GM23338 (cell line): ENCODE data around the gene NCDN. TPM values are rescaled to one million over a fixed set of nuclear protein-coding genes. Genes with fewer than 3 reads are reported as not detected.

Experiments used
- ATAC-seq: fragments of 200-7000 bp; cut with Tn5 transposase; 3 replicates; pipeline ENCODE4 v1.9.1; 2020
- DNase-seq: peaks from one replicate; pipeline ENCODE4 v3.0.0-alpha.2; 2015; ENCODE audit warnings: low spot score
- H2AFZ ChIP-seq: fragments of 200-600 bp; sonication (generic); 2 replicates; pipeline ENCODE4 v1.8.0; 2016; ENCODE audit warnings: antibody characterized with exemption, mild to moderate bottlenecking, moderate library complexity
- H3F3A ChIP-seq: fragments of 200-600 bp; sonication (generic); replicated peaks from 2 replicates; pipeline ENCODE4 v1.8.0; 2017; ENCODE audit warnings: antibody characterized with exemption, mixed run types, low read depth
- H3K27ac ChIP-seq: fragments of 200-600 bp; sonication (generic); 2 replicates; pipeline ENCODE4 v1.6.1; 2016; ENCODE audit warnings: low read depth
- H3K27me3 ChIP-seq: fragments of 200-600 bp; sonication (generic); 2 replicates; pipeline ENCODE4 v1.8.0; 2016; ENCODE audit warnings: mild to moderate bottlenecking, mixed run types, moderate library complexity; ENCODE audit not compliant: insufficient read depth
- H3K36me3 ChIP-seq: fragments of 200-600 bp; sonication (generic); 2 replicates; pipeline ENCODE4 v1.8.0; 2016; ENCODE audit warnings: mild to moderate bottlenecking; ENCODE audit not compliant: insufficient read depth
- H3K4me1 ChIP-seq: fragments of 200-600 bp; sonication (generic); 2 replicates; pipeline ENCODE4 v1.8.0; 2016; ENCODE audit warnings: mild to moderate bottlenecking, moderate library complexity; ENCODE audit not compliant: insufficient read depth
- H3K4me2 ChIP-seq: fragments of 200-600 bp; sonication (generic); 2 replicates; pipeline ENCODE4 v1.7.1; 2017; ENCODE audit warnings: mixed run types
- H3K4me3 ChIP-seq: fragments of 200-600 bp; sonication (generic); 2 replicates; pipeline ENCODE4 v1.6.1; 2016; ENCODE audit warnings: mixed run types
- H3K79me2 ChIP-seq: fragments of 200-600 bp; sonication (generic); replicated peaks from 2 replicates; pipeline ENCODE4 v1.8.0; 2017; ENCODE audit warnings: mild to moderate bottlenecking; ENCODE audit not compliant: insufficient read depth
- H3K9me2 ChIP-seq: fragments of 200-600 bp; sonication (generic); 2 replicates; pipeline ENCODE4 v1.8.0; 2017; ENCODE audit not compliant: insufficient read depth
- H4K20me1 ChIP-seq: fragments of 200-600 bp; sonication (generic); replicated peaks from 2 replicates; pipeline ENCODE4 v1.8.0; 2017; ENCODE audit warnings: mild to moderate bottlenecking; ENCODE audit not compliant: insufficient read depth
- H3K27ac Mint-ChIP-seq: 2 replicates; pipeline ENCODE4 v1.8.0; 2020; ENCODE audit warnings: inconsistent platforms, mild to moderate bottlenecking, moderate library complexity, mixed read lengths
- H3K27me3 Mint-ChIP-seq: 3 replicates; pipeline ENCODE4 v1.8.0; 2022; ENCODE audit warnings: low read depth, mild to moderate bottlenecking, moderate library complexity, mixed read lengths, inconsistent platforms; ENCODE audit not compliant: insufficient read depth, poor library complexity
- H3K36me3 Mint-ChIP-seq: 3 replicates; pipeline ENCODE4 v1.8.0; 2021; ENCODE audit warnings: low read depth, mild to moderate bottlenecking, inconsistent platforms, moderate library complexity, mixed read lengths
- H3K4me1 Mint-ChIP-seq: 3 replicates; pipeline ENCODE4 v1.8.0; 2020; ENCODE audit warnings: mild to moderate bottlenecking, inconsistent platforms, mixed read lengths
- H3K4me3 Mint-ChIP-seq: 3 replicates; pipeline ENCODE4 v1.8.0; 2021; ENCODE audit warnings: moderate library complexity, mild to moderate bottlenecking, inconsistent platforms, mixed read lengths
- H3K9me3 Mint-ChIP-seq: 3 replicates; pipeline ENCODE4 v1.8.0; 2020; ENCODE audit warnings: moderate library complexity, mild to moderate bottlenecking, inconsistent platforms, mixed read lengths
- CREB1 ChIP-seq: fragments of 250-450 bp; sonication (Bioruptor Pico); IDR thresholded peaks from 2 replicates; pipeline ENCODE4 v1.5.0; 2020; ENCODE audit warnings: low read depth, mild to moderate bottlenecking, moderate library complexity
- CTCF ChIP-seq, 2 experiments: fragments of 200-600 bp in 1 of 2; sonication (generic) in 1 of 2; conservative IDR thresholded peaks; 2 replicates each; pipeline versions ENCODE4 v1.5.1 to v1.6.1; 2016 to 2017; ENCODE audit warnings: antibody characterized with exemption in 2 of 2, low read depth in 2 of 2, mild to moderate bottlenecking in 2 of 2, moderate library complexity in 1 of 2
- ETS1 ChIP-seq: IDR thresholded peaks from 2 replicates; pipeline ENCODE4 v1.6.1; 2016; ENCODE audit warnings: antibody characterized with exemption
- EZH2 ChIP-seq: fragments of 200-600 bp; sonication (generic); IDR thresholded peaks from one replicate; pipeline ENCODE4 v1.8.0; 2017; ENCODE audit warnings: antibody characterized with exemption, mild to moderate bottlenecking, low read depth; ENCODE audit not compliant: unreplicated experiment
- EZH2phosphoT487 ChIP-seq: fragments of 200-600 bp; sonication (generic); IDR thresholded peaks from one replicate; pipeline ENCODE4 v1.8.1; 2018; ENCODE audit warnings: antibody characterized with exemption; ENCODE audit not compliant: unreplicated experiment
- JUNB ChIP-seq: IDR thresholded peaks from one replicate; pipeline ENCODE4 v1.6.1; 2016; ENCODE audit warnings: antibody characterized with exemption; ENCODE audit not compliant: unreplicated experiment
- NANOG ChIP-seq: IDR thresholded peaks from 2 replicates; pipeline ENCODE4 v1.6.1; 2016; ENCODE audit warnings: antibody characterized with exemption, borderline replicate concordance
- POLR2AphosphoS5 ChIP-seq: IDR thresholded peaks from 2 replicates; pipeline ENCODE4 v1.6.1; 2016; ENCODE audit warnings: antibody characterized with exemption, low read depth
- REST ChIP-seq: IDR thresholded peaks from one replicate; pipeline ENCODE4 v1.6.1; 2018; ENCODE audit warnings: antibody characterized with exemption; ENCODE audit not compliant: unreplicated experiment
- STAT1 ChIP-seq: IDR thresholded peaks from one replicate; pipeline ENCODE4 v1.6.1; 2016; ENCODE audit warnings: antibody characterized with exemption; ENCODE audit not compliant: unreplicated experiment
- ZNF114 ChIP-seq: fragments of 250-450 bp; sonication (Bioruptor Pico); IDR thresholded peaks from 2 replicates; pipeline ENCODE4 v1.5.0; 2020; ENCODE audit warnings: mild to moderate bottlenecking, moderate library complexity
- polyA plus RNA-seq: library from polyadenylated mRNA; unstranded; fragments of >200 nt; fragmentation: Nextera tagmentation; extraction: Ambion mirVana; gene quantifications from 2 replicates; pipeline ENCODE4 v1.2.1, GENCODE V29; 2016
- total RNA-seq: library from RNA; depleted of rRNA; stranded (reverse); fragments of >200 nt; shearing (Covaris generic); gene quantifications from 2 replicates; pipeline ENCODE4 v1.2.3, GENCODE V29; 2014

Gene NCDN
- total and polyA plus RNA-seq, 2 experiments from 2014 or later = 13.2 to 44.2 TPM

GRCh38 chr1:35530168-35530567, 27.4 kb upstream of the NCDN start (continued):
- TF ChIP-seq STAT1 (no peak), REST (no peak), CREB1 (CRISPR knock-in tag) (no peak), EZH2phosphoT487 (no peak), ZNF114 (CRISPR knock-in tag) (no peak), EZH2 (no peak)

- Mint-ChIP-seq H3K27ac (no peak overlapping the region), H3K27me3 (peaks cover 3% of the 10 kb centered on the region), H3K9me3 (peaks cover 37% of the 10 kb centered on the region; the same call in 2 of the 3 replicates), H3K4me3 (no peak overlapping the region), H3K36me3 (peaks cover 70% of the 10 kb centered on the region), H3K4me1 (peaks cover 21% of the 10 kb centered on the region)
- DNase-seq (no peak), ATAC-seq (no peak)
- Histone ChIP-seq H3K4me3 (no peak overlapping the region), H3K4me1 (peaks cover 24% of the 10 kb centered on the region), H2AFZ (no peak overlapping the region), H3K9me2 (no peaks in the 10 kb centered on the region), H3K27me3 (no peaks in the 10 kb centered on the region), H3K36me3 (peaks cover 12% of the 10 kb centered on the region), H3K4me2 (no peak overlapping the region), H3F3A (no peaks in the 10 kb centered on the region), H3K79me2 (peaks cover 42% of the 10 kb centered on the region), H4K20me1 (no peaks in the 10 kb centered on the region), H3K27ac (no peak overlapping the region)
- TF ChIP-seq ETS1 (no peak), NANOG (no peak), POLR2AphosphoS5 (no peak), ZNF114 (CRISPR knock-in tag) (no peak), EZH2 (no peak), CTCF (conservative IDR thresholded peaks at IDR 0.05; ENCODE audit: low read depth in 2 of 2) (no peak), JUNB (no peak), REST (no peak), EZH2phosphoT487 (no peak)
Observed at GRCh38 chr1:35530946-35531345, 26.7 kb upstream of the NCDN start.
